Activated T-cell treated with anti-CD3 and anti-CD28 coated beads, Interleukin-2, amount 50 U/mL, for 24 hours (primary cell): ENCODE measurements around the gene PPP3CA.

Experiments used
- DNase-seq: peaks from one replicate; pipeline ENCODE4 v3.0.0-alpha.2; 2020
- H3K27ac Mint-ChIP-seq: 2 replicates; pipeline ENCODE4 v1.8.0; 2020; ENCODE audit warnings: mild to moderate bottlenecking, mixed read lengths
- H3K27me3 Mint-ChIP-seq: 2 replicates; pipeline ENCODE4 v1.8.0; 2020; ENCODE audit warnings: mixed read lengths
- H3K36me3 Mint-ChIP-seq: 2 replicates; pipeline ENCODE4 v1.8.0; 2020; ENCODE audit warnings: low read depth, mixed read lengths
- H3K4me1 Mint-ChIP-seq: 2 replicates; pipeline ENCODE4 v1.8.0; 2020; ENCODE audit warnings: low read depth, mixed read lengths
- H3K4me3 Mint-ChIP-seq: 2 replicates; pipeline ENCODE4 v1.8.0; 2020; ENCODE audit warnings: mild to moderate bottlenecking, moderate library complexity, mixed read lengths
- H3K9me3 Mint-ChIP-seq: 2 replicates; pipeline ENCODE4 v1.8.0; 2020; ENCODE audit warnings: mixed read lengths

PPP3CA gene

DNA sequence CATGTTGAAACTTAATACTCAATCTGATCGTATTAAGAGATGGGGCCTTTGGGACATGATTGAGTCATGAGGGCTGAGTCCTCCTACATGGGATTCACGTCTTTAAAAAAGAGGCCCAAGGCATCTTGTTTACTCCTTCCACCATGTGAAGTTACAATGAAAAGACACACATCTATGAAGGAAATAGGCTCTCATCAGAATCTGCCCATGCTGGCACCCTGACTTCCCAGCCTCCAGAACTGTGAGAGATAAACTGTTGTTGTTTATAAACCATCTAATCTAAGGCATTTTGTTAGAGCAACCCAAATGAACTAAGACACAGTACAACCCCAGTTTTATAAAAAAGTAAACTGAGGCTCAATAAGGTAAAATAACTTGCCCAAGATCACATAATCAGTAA, 32.3 kb downstream of the PPP3CA start:
- Mint-ChIP-seq H3K9me3 (peaks cover 5% of the 10 kb centered on the region), H3K27ac (no peak overlapping the region), H3K36me3 (no peaks in the 10 kb centered on the region), H3K4me1 (peaks cover 18% of the 10 kb centered on the region), H3K27me3 (no peaks in the 10 kb centered on the region), H3K4me3 (no peak overlapping the region)
- DNase-seq: no peak

GRCh38 chr4:101309925-101310324, 37.4 kb downstream of the PPP3CA start:
- Mint-ChIP-seq H3K36me3 (no peaks in the 10 kb centered on the region), H3K4me3 (no peak overlapping the region), H3K9me3 (no peaks in the 10 kb centered on the region), H3K27ac (no peak overlapping the region), H3K27me3 (no peaks in the 10 kb centered on the region), H3K4me1 (peaks cover 47% of the 10 kb centered on the region)
- DNase-seq: no peak

DNA sequence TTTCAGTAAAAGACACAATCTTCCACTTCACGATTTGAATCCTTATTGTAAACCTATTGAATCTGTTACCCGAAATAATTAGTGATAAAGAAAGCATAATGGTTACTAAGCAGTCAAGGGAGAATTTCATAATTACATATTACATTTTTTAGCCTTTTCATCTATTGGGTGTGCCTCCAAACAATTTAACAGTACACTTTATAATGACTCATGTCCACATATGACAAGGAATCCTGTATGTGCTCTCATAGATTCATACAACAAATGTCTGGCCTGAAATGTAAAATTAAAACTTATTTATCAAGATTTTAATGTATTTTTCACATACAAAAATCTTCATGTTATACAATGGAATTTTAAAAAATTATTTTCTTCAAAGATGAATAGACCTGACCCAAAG, 39.4 kb downstream of the PPP3CA start:
- Mint-ChIP-seq H3K27me3 (no peaks in the 10 kb centered on the region), H3K36me3 (no peaks in the 10 kb centered on the region), H3K9me3 (no peaks in the 10 kb centered on the region), H3K4me1 (peaks cover 46% of the 10 kb centered on the region), H3K4me3 (no peak overlapping the region), H3K27ac (no peak overlapping the region)
- no peak for DNase-seq

- DNase-seq: no peak
- Mint-ChIP-seq H3K9me3 (no peaks in the 10 kb centered on the region), H3K4me1 (peaks cover 46% of the 10 kb centered on the region), H3K36me3 (no peaks in the 10 kb centered on the region), H3K27me3 (no peaks in the 10 kb centered on the region), H3K27ac (no peak overlapping the region), H3K4me3 (peak overlapping the region; percentile 35)
These were observed 40.3 kb downstream of the PPP3CA start for GRCh38 chr4:101306764-101307615.

DNA sequence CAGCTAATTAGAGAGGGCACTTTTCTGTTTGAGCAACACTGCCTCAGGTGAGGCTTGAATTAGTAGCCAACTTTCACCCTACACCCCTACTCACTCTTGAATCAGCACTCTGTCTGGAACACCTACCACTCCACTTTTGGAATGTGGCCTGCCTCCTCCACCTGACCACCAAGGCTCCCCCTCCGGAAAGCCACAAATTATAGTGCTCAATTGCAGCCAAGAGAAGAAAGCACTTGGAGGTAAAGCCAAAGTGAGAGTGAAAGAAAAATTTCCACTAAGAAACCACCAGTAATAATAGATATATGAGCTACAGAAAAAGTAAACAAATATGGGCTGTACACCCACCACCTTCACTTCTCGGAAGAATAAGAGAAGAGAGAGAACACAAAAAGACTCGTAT, 41.1 kb downstream of the PPP3CA start:
- H3K27ac Mint-ChIP-seq: peak overlapping the region; percentile 17
- no peak for DNase-seq
- H3K4me3 Mint-ChIP-seq: peak overlapping the region; percentile 35
- H3K27me3 Mint-ChIP-seq: no peaks in the 10 kb centered on the region
- H3K9me3 Mint-ChIP-seq: no peaks in the 10 kb centered on the region
- no peaks in the 10 kb centered on the region for H3K36me3 Mint-ChIP-seq
- peaks cover 46% of the 10 kb centered on the region for H3K4me1 Mint-ChIP-seq

DNA sequence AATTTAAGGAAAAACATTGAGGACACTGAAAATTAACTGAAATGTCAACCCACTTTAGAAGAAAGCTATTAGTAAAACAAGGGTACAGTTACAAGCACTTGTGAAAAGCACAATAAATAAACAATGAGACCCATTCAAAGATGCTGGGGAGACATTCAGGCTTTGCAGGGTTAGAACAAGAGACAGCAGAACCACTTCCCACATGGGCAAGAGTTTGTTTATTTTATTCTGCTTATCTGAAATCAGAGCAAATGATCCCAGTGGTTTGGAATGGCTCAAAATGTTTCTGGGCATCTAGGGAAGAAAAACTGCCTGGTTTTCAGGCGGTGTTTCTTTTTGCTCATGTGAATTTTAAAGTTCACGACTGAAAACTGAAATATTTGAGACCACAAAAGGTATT, 42.4 kb downstream of the PPP3CA start:
- DNase-seq: no peak
- Mint-ChIP-seq H3K9me3 (no peaks in the 10 kb centered on the region), H3K27me3 (no peaks in the 10 kb centered on the region), H3K4me3 (no peak overlapping the region), H3K36me3 (no peaks in the 10 kb centered on the region), H3K27ac (no peak overlapping the region), H3K4me1 (peaks cover 46% of the 10 kb centered on the region)

DNA sequence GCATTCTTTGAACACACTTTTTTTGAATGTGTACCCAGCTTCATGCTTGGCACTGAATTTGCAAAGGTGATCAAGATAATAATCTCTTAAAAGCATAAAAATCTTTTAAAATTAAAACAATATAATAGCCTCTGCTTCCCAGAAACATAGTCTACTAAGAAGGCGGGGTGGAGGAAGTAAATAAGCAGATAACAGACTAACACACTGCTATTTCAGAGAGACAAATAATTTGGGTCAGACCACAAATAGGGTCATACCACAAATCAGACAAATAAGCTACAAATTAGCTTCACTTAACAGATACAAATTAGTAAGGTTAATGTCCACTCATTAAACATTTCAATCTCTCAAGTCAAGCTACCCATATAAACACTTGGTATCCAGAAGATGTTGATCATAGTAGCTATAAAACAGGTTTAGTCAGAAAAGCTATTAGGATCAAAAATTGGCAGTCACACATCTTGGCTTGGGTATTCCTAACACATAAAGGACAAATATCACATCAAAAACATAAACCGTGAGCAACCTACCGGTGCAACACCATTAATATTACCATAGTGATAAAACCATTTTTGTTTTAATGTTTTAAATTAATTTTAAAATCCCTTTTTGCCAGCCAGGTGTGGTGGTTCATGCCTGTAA, 47.3 kb downstream of the PPP3CA start:
- Mint-ChIP-seq H3K27ac (no peak overlapping the region), H3K36me3 (no peaks in the 10 kb centered on the region), H3K4me1 (peaks cover 14% of the 10 kb centered on the region), H3K9me3 (no peaks in the 10 kb centered on the region), H3K27me3 (no peaks in the 10 kb centered on the region), H3K4me3 (no peak overlapping the region)
- DNase-seq: no peak

- Mint-ChIP-seq H3K4me1 (peaks cover 12% of the 10 kb centered on the region), H3K9me3 (no peaks in the 10 kb centered on the region), H3K4me3 (no peak overlapping the region)
These were observed 48.3 kb downstream of the PPP3CA start for GRCh38 chr4:101299021-101299420.

DNA sequence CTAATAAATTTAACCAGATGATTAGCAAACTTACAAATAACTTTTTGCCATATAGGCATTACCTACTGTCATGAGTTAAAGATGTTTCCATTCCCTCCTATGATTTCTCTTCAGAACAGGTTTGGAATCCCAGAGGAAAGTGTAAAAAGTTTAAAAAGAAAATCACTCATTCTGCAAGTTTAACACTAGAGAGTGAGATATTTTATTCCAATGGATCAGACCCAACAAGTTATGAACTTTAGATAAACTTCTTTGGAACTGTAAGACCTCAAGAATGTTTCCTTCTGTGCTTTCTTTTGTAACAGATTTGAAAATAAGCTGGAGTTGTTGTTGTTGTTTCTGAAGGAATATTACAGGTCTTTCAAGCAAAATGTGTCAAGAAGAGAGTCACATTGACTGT, 51.6 kb downstream of the PPP3CA start:
- peaks cover 11% of the 10 kb centered on the region for H3K4me1 Mint-ChIP-seq
- H3K27me3 Mint-ChIP-seq: no peaks in the 10 kb centered on the region
- no peak overlapping the region for H3K27ac Mint-ChIP-seq

More at GRCh38 chr4:101299021-101299420, 48.3 kb downstream of the PPP3CA start:
- no peaks in the 10 kb centered on the region for H3K27me3 Mint-ChIP-seq
- no peak for DNase-seq
- H3K27ac Mint-ChIP-seq: no peak overlapping the region
- no peaks in the 10 kb centered on the region for H3K36me3 Mint-ChIP-seq

GRCh38 chr4:101294597-101294996, 52.7 kb downstream of the PPP3CA start:
- Mint-ChIP-seq H3K27ac (no peak overlapping the region), H3K27me3 (no peaks in the 10 kb centered on the region), H3K4me1 (peaks cover 15% of the 10 kb centered on the region), H3K4me3 (no peak overlapping the region), H3K9me3 (no peaks in the 10 kb centered on the region), H3K36me3 (no peaks in the 10 kb centered on the region)
- no peak for DNase-seq

More for the DNA sequence above, 51.6 kb downstream of the PPP3CA start:
- Mint-ChIP-seq H3K36me3 (no peaks in the 10 kb centered on the region), H3K9me3 (no peaks in the 10 kb centered on the region), H3K4me3 (no peak overlapping the region)
- DNase-seq: no peak

DNA sequence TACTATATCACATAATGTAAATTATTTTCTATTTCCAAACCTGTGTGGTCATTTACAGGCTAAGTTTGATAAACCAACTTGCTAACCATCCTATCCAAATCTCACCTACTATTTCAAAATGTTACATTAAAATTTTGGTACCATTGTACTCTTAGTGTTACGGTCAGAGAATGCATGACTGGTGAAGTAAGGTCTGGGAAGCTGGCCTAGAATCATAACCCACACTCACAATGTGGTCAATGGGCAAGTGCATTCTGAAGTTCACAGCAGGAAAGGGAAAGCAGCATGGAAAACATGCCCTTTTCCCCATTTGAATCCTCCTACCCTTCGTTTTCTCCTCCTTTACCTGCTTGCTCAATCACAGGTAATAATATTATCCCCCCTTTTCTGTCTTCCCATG, 54.4 kb downstream of the PPP3CA start:
- DNase-seq: no peak
- Mint-ChIP-seq H3K36me3 (no peaks in the 10 kb centered on the region), H3K9me3 (no peaks in the 10 kb centered on the region), H3K4me3 (no peak overlapping the region), H3K27me3 (no peaks in the 10 kb centered on the region), H3K27ac (no peak overlapping the region), H3K4me1 (peaks cover 24% of the 10 kb centered on the region)

DNA sequence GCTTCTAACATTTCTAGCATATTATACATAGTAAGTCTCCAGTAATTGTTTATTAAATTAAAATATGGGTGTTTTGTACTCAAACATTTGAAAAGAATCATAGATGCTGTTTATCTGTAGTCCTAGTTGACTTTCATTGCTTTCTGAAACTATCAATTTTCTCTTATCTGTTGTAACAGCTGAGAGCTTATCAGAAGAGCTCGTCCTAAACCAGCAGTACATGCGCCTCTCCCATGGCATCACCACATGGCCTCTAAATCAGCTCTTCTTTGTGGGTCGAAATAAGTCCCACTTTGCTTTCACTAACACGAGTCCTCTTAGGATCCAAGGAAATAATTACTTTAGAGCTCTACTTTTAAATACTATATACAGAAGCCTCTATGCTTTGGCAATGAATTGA, 55.1 kb downstream of the PPP3CA start:
- H3K4me1 Mint-ChIP-seq: peaks cover 31% of the 10 kb centered on the region
- no peaks in the 10 kb centered on the region for H3K27me3 Mint-ChIP-seq
- H3K27ac Mint-ChIP-seq: no peak overlapping the region
- no peaks in the 10 kb centered on the region for H3K36me3 Mint-ChIP-seq
- no peak overlapping the region for H3K4me3 Mint-ChIP-seq
- H3K9me3 Mint-ChIP-seq: no peaks in the 10 kb centered on the region
- DNase-seq: no peak

DNA sequence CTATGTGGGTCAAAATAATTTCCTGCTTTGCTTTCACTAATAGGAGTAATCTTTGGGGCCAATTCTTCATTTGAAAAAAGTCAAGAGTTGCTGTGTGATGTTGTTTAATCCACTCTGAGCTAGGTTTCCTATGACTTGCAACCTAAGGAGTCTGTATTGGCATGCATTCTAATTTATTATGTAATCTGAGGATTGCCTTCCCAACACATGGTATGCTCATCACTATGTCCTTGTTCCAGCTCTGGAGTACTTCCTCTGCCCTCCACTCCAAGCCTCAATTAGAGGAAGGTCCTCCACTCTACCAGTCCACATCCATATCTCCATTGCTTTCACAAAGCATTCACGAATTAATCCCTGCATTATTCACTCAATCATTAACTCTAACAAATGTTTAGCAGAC, 56.1 kb downstream of the PPP3CA start:
- no peak overlapping the region for H3K27ac Mint-ChIP-seq
- DNase-seq: no peak
- no peaks in the 10 kb centered on the region for H3K27me3 Mint-ChIP-seq
- H3K4me3 Mint-ChIP-seq: no peak overlapping the region
- H3K4me1 Mint-ChIP-seq: peaks cover 32% of the 10 kb centered on the region
- H3K36me3 Mint-ChIP-seq: no peaks in the 10 kb centered on the region
- no peaks in the 10 kb centered on the region for H3K9me3 Mint-ChIP-seq

DNA sequence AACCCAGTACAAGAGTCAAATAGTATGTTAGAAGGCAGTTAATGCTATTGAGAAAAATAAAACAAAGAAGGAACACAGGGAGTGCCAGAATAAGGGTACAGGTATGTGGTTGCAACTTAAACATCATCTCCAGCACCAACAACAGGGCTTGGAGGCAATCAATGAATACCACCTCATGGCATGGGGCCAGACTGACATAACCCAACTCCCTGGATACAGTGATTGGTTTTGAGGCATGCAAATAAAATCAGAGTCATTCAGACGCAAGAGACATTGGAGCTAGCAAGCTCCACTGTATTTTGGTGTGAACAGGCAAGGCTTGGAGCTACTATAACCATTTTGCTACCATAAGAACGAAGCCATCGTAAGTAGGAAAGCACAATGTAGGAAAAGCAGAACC, 56.7 kb downstream of the PPP3CA start:
- Mint-ChIP-seq H3K36me3 (no peaks in the 10 kb centered on the region), H3K4me3 (no peak overlapping the region), H3K4me1 (peaks cover 35% of the 10 kb centered on the region), H3K27ac (no peak overlapping the region), H3K9me3 (no peaks in the 10 kb centered on the region), H3K27me3 (no peaks in the 10 kb centered on the region)
- DNase-seq: no peak

DNA sequence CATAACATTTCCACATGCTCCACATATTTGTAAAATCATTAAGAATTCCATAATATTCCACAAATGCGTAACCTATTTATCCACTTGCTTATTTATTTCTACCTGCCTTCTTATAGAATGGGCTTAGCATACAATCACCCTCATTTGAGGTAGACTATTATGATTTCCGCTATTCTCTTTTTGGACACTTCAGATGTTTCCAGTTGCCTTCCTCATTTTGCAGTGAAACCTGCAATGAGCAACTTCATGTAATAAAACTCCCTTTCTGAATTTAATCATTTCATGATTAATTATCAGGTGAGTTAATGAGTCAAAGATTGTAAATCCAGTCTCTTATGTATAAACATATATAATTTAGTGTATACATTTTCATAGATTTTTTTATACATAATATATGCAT, 58.0 kb downstream of the PPP3CA start:
- H3K36me3 Mint-ChIP-seq: no peaks in the 10 kb centered on the region
- no peak overlapping the region for H3K27ac Mint-ChIP-seq
- peaks cover 43% of the 10 kb centered on the region for H3K4me1 Mint-ChIP-seq
- no peak overlapping the region for H3K4me3 Mint-ChIP-seq
- DNase-seq: no peak
- H3K9me3 Mint-ChIP-seq: no peaks in the 10 kb centered on the region
- H3K27me3 Mint-ChIP-seq: no peaks in the 10 kb centered on the region
